CD14-positive monocyte (primary cell): ENCODE measurements around the gene DEPDC5. TPM values are rescaled to one million over a fixed set of nuclear protein-coding genes. Genes with fewer than 3 reads are reported as not detected.

Source experiments
- DNase-seq, 3 donors: peaks; one replicate each; pipeline ENCODE4 v3.0.0-alpha.2; 2011 to 2022
- H2AFZ ChIP-seq: 2 replicates; pipeline ENCODE4 v1.6.0; 2012; ENCODE audit warnings: mild to moderate bottlenecking, low read depth, low read length, inconsistent platforms; ENCODE audit not compliant: insufficient read depth, poor library complexity, severe bottlenecking
- H3K27ac ChIP-seq, 2 donors: 1 replicate in 1 of 2; 2 replicates in 1 of 2; pipeline ENCODE4 v1.5.1; 2012 to 2013; ENCODE audit warnings: low read length in 2 of 2, control low read depth in 1 of 2, inconsistent platforms in 1 of 2, low read depth in 1 of 2, mild to moderate bottlenecking in 1 of 2
- H3K27me3 ChIP-seq, 2 donors: one replicate each; pipeline versions ENCODE4 v1.6.0 to v1.6.1; 2011 to 2013; ENCODE audit warnings: low read length in 2 of 2; ENCODE audit not compliant: control insufficient read depth in 2 of 2, insufficient read depth in 2 of 2
- H3K36me3 ChIP-seq, 2 donors: replicated peaks in 1 of 2; 1 replicate in 1 of 2; 2 replicates in 1 of 2; pipeline versions ENCODE4 v1.5.1 to v1.6.1; 2012 to 2013; ENCODE audit warnings: low read length in 2 of 2, control low read depth in 1 of 2, inconsistent platforms in 1 of 2, mild to moderate bottlenecking in 1 of 2; ENCODE audit not compliant: insufficient read depth in 2 of 2, control insufficient read depth in 1 of 2
- H3K4me1 ChIP-seq, 2 donors: 1 replicate in 1 of 2; 2 replicates in 1 of 2; pipeline versions ENCODE4 v1.5.1 to v1.6.1; 2012 to 2013; ENCODE audit warnings: low read length in 2 of 2, control low read depth in 1 of 2, inconsistent platforms in 1 of 2, mild to moderate bottlenecking in 1 of 2, moderate library complexity in 1 of 2; ENCODE audit not compliant: insufficient read depth in 2 of 2, control insufficient read depth in 1 of 2
- H3K4me2 ChIP-seq: replicated peaks from 2 replicates; pipeline ENCODE3; 2012; ENCODE audit warnings: low read length, moderate library complexity, mild to moderate bottlenecking; ENCODE audit not compliant: poor library complexity, severe bottlenecking; ENCODE audit errors: extremely low read depth
- H3K4me3 ChIP-seq, 3 experiments: fragments of 200-600 bp in 1 of 3; sonication (generic) in 1 of 3; replicated peaks in 1 of 3; 1 replicate in 2 of 3; 2 replicates in 1 of 3; pipeline ENCODE4 v1.5.1; 2011 to 2013; ENCODE audit warnings: low read length in 3 of 3, mild to moderate bottlenecking in 3 of 3, control low read depth in 2 of 3, low read depth in 2 of 3, inconsistent platforms in 1 of 3, moderate library complexity in 1 of 3
- H3K79me2 ChIP-seq: 2 replicates; pipeline ENCODE4 v1.6.0; 2012; ENCODE audit warnings: mild to moderate bottlenecking, control low read depth, inconsistent platforms, low read length, moderate library complexity; ENCODE audit not compliant: insufficient read depth
- H3K9ac ChIP-seq: 2 replicates; pipeline ENCODE4 v1.6.0; 2017; ENCODE audit warnings: low read length, mild to moderate bottlenecking; ENCODE audit not compliant: insufficient read depth, poor library complexity, severe bottlenecking
- H3K9me3 ChIP-seq, 2 donors: replicated peaks in 1 of 2; 1 replicate in 1 of 2; 2 replicates in 1 of 2; pipeline versions ENCODE4 v1.5.1 to v1.6.1; 2012 to 2013; ENCODE audit warnings: low read length in 2 of 2, control low read depth in 1 of 2; ENCODE audit not compliant: control insufficient read depth in 1 of 2, insufficient read depth in 1 of 2
- H4K20me1 ChIP-seq: 2 replicates; pipeline ENCODE4 v1.6.0; 2012; ENCODE audit warnings: mild to moderate bottlenecking, low read length, control low read depth, moderate library complexity; ENCODE audit not compliant: insufficient read depth
- H3K27ac Mint-ChIP-seq, 7 donors: one replicate each; pipeline ENCODE4 v1.8.0; 2020; ENCODE audit warnings: mild to moderate bottlenecking in 7 of 7, mixed read lengths in 7 of 7, moderate library complexity in 6 of 7, inconsistent platforms in 2 of 7
- H3K27me3 Mint-ChIP-seq, 3 donors: one replicate each; pipeline ENCODE4 v1.8.0; 2021 to 2022; ENCODE audit warnings: low read depth in 3 of 3, mild to moderate bottlenecking in 3 of 3, mixed read lengths in 3 of 3, moderate library complexity in 3 of 3, inconsistent platforms in 1 of 3
- H3K36me3 Mint-ChIP-seq, 2 donors: one replicate each; pipeline ENCODE4 v1.8.0; 2020; ENCODE audit warnings: mixed read lengths in 2 of 2, inconsistent platforms in 1 of 2, mild to moderate bottlenecking in 1 of 2
- H3K4me1 Mint-ChIP-seq: one replicate; pipeline ENCODE4 v1.8.0; 2020; ENCODE audit warnings: mild to moderate bottlenecking, mixed read lengths
- H3K4me3 Mint-ChIP-seq, 2 donors: one replicate each; pipeline ENCODE4 v1.8.0; 2020; ENCODE audit warnings: mild to moderate bottlenecking in 2 of 2, mixed read lengths in 2 of 2, moderate library complexity in 1 of 2
- H3K9me3 Mint-ChIP-seq, 7 donors: one replicate each; pipeline ENCODE4 v1.8.0; 2020 to 2022; ENCODE audit warnings: mixed read lengths in 7 of 7, mild to moderate bottlenecking in 6 of 7, moderate library complexity in 6 of 7, inconsistent platforms in 2 of 7
- WGBS: methylation state at CpG from one replicate; pipeline ENCODE4 v1.1.5; 2013; ENCODE audit warnings: missing lambda C conversion rate; ENCODE audit not compliant: insufficient coverage; 5-methylcytosine and 5-hydroxymethylcytosine counted together
- intact Hi-C, 2 donors: fragments of 100-400 bp; cut with micrococcal nuclease; formaldehyde crosslinking; loops; one replicate each; pipeline versions ENCODE4 v1.15.0 to v1.15.1; 2023
- polyA plus RNA-seq, 3 donors: library from polyadenylated mRNA; depleted of rRNA in 1 of 3; unstranded in 2 of 3; stranded (reverse) in 1 of 3; fragments of 300-500 nt in 2 of 3; fragments of >200 nt in 1 of 3; fragmentation: Illumina TruSeq in 2 of 3; gene quantifications; 1 replicate in 2 of 3; 2 replicates in 1 of 3; pipeline ENCODE4 v1.2.3, GENCODE V29; 2012 to 2021
- TF ChIP-seq, protein P1 (sequence below): fragments of 200-600 bp; IDR thresholded peaks from one replicate; pipeline ENCODE4 v1.8.0; 2022; ENCODE audit warnings: antibody characterized with exemption, mild to moderate bottlenecking

Gene DEPDC5
- polyA plus RNA-seq, 3 donors = 2.2 to 19.5 (median 4.1) TPM

DNA sequence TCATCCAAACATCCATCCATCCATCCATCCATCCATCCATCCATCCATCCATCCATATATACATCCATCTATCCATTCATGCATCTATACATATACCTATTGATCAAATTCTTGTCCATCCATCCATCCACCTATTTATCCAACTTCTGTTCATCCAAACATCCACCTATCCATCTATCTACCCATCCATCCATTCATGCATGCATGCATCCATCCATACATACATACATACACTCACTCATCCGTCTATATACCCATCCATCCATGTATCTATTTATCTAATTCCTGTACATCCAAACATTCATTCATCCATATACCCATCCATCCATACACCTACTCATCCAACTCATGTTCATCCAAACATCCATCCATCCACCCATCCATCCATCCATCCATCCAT, 171.2 kb downstream of the DEPDC5 start:
- Histone ChIP-seq H3K79me2 (no peaks in the 10 kb centered on the region), H3K9ac (no peak overlapping the region), H4K20me1 (no peaks in the 10 kb centered on the region), H3K4me3 (no peak overlapping the region), H3K9me3 (no peaks in the 10 kb centered on the region), H3K4me2 (no peak overlapping the region), H3K36me3 (no peaks in the 10 kb centered on the region), H3K27me3 (no peaks in the 10 kb centered on the region), H3K4me1 (peaks cover 45 to 46% of the 10 kb centered on the region in 2 donors), H2AFZ (no peak overlapping the region), H3K27ac (no peak overlapping the region)
- Mint-ChIP-seq H3K4me1 (peaks cover 53% of the 10 kb centered on the region), H3K9me3 (peaks cover 0 to 3% (median 0%) of the 10 kb centered on the region in 7 donors), H3K36me3 (peaks cover 2 to 3% of the 10 kb centered on the region in 2 donors), H3K27ac (peak overlapping the region in 1 of 7 donors; percentile 10), H3K27me3 (peaks cover under 1 to 7% (median 3%) of the 10 kb centered on the region in 3 donors), H3K4me3 (no peak overlapping the region)
- no peak for DNase-seq
- 94% methylated on average over 1 of the region's 1 CpG for WGBS
- TF ChIP-seq, protein P1, sequence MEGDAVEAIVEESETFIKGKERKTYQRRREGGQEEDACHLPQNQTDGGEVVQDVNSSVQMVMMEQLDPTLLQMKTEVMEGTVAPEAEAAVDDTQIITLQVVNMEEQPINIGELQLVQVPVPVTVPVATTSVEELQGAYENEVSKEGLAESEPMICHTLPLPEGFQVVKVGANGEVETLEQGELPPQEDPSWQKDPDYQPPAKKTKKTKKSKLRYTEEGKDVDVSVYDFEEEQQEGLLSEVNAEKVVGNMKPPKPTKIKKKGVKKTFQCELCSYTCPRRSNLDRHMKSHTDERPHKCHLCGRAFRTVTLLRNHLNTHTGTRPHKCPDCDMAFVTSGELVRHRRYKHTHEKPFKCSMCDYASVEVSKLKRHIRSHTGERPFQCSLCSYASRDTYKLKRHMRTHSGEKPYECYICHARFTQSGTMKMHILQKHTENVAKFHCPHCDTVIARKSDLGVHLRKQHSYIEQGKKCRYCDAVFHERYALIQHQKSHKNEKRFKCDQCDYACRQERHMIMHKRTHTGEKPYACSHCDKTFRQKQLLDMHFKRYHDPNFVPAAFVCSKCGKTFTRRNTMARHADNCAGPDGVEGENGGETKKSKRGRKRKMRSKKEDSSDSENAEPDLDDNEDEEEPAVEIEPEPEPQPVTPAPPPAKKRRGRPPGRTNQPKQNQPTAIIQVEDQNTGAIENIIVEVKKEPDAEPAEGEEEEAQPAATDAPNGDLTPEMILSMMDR = no peak
- intact Hi-C loops = no loop called here

DNA sequence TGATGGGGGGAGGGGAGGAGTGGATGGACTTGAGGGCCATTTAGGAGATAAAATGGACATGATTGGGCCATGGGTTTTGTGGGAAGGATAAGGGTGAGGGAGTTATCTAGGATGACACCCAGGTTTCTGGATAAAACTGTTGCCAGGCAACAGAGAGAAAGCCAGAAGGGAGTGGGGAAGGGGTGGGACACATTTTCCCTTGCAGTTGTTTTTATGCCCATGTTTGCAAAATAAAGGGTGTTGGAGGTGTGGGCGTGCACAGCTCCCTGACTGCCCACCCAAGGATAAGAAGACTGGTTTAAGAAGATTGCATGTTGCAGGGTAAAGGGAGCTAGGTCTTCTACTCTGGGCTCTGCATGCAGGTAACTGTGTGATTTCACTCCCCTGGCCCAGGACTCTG, 172.2 kb downstream of the DEPDC5 start:
- H3K9me3 Mint-ChIP-seq = peaks cover 0 to 3% (median 0%) of the 10 kb centered on the region in 7 donors
- H3K9ac ChIP-seq = no peak overlapping the region
- no peaks in the 10 kb centered on the region for H4K20me1 ChIP-seq
- 100% methylated on average over 1 of the region's 1 CpG for WGBS
- H3K4me1 Mint-ChIP-seq = peaks cover 43% of the 10 kb centered on the region
- H3K79me2 ChIP-seq = no peaks in the 10 kb centered on the region
- no peak overlapping the region for H3K4me3 Mint-ChIP-seq
- H3K27me3 ChIP-seq = no peaks in the 10 kb centered on the region
- no peaks in the 10 kb centered on the region for H3K9me3 ChIP-seq
- no peak overlapping the region for H3K27ac ChIP-seq
- DNase-seq = no peak
- peaks cover 36% of the 10 kb centered on the region in 2 donors for H3K4me1 ChIP-seq
- H3K4me2 ChIP-seq = no peak overlapping the region
- no peak overlapping the region for H3K4me3 ChIP-seq
- H3K36me3 Mint-ChIP-seq = peaks cover 1 to 2% of the 10 kb centered on the region in 2 donors
- peaks cover 0 to 7% (median 3%) of the 10 kb centered on the region in 3 donors for H3K27me3 Mint-ChIP-seq
- H2AFZ ChIP-seq = no peak overlapping the region
- no peaks in the 10 kb centered on the region for H3K36me3 ChIP-seq
- TF ChIP-seq, protein P1 = no peak
- intact Hi-C loops = no loop called here
- H3K27ac Mint-ChIP-seq = no peak overlapping the region
